Liver (tissue), 3 donors: ENCODE data around the gene URB1.

Source experiments
- ATF3 ChIP-seq: IDR thresholded peaks from 2 replicates; pipeline ENCODE4 v1.6.1; 2016; ENCODE audit warnings: antibody characterized with exemption
- CTCF ChIP-seq: fragments of 150-350 bp; IDR thresholded peaks from 2 replicates; pipeline ENCODE4 v1.5.1; 2017; ENCODE audit warnings: improper control_type of control experiment, low read depth, low read length; ENCODE audit not compliant: missing input control
- GABPA ChIP-seq, 2 donors: IDR thresholded peaks in 1 of 2; conservative IDR thresholded peaks in 1 of 2; 2 replicates each; pipeline ENCODE4 v1.6.1; 2016; ENCODE audit warnings: antibody characterized with exemption in 2 of 2, mild to moderate bottlenecking in 1 of 2, moderate library complexity in 1 of 2
- HNF4G ChIP-seq: IDR thresholded peaks from 2 replicates; pipeline ENCODE4 v1.6.1; 2016; ENCODE audit warnings: antibody characterized with exemption
- JUND ChIP-seq, 2 donors: IDR thresholded peaks; 2 replicates each; pipeline ENCODE4 v1.6.1; 2016; ENCODE audit warnings: antibody characterized with exemption in 2 of 2
- MAX ChIP-seq: IDR thresholded peaks from 2 replicates; pipeline ENCODE4 v1.6.1; 2016; ENCODE audit warnings: antibody characterized with exemption
- RAD21 ChIP-seq, 2 donors: IDR thresholded peaks; 2 replicates each; pipeline ENCODE4 v1.6.1; 2016; ENCODE audit warnings: antibody characterized with exemption in 2 of 2, mild to moderate bottlenecking in 2 of 2
- REST ChIP-seq: IDR thresholded peaks from 2 replicates; pipeline ENCODE4 v1.6.1; 2016; ENCODE audit warnings: antibody characterized with exemption, mild to moderate bottlenecking
- ZBTB33 ChIP-seq: IDR thresholded peaks from 2 replicates; pipeline ENCODE4 v1.6.1; 2016; ENCODE audit warnings: antibody characterized with exemption
- donor health status: healthy.
- donor health status: healthy.

GRCh38 chr21:32391755-32392154 is 1.1 kb downstream of the URB1 start:
- TF ChIP-seq CTCF (no peak), REST (no peak), MAX (no peak), RAD21 (IDR thresholded peaks at IDR 0.05) (no peak), GABPA (IDR thresholded peaks at IDR 0.05 in 1 of 2, conservative IDR thresholded peaks at IDR 0.05 in 1 of 2) (no peak), ATF3 (no peak), ZBTB33 (no peak), HNF4G (no peak), JUND (IDR thresholded peaks at IDR 0.05) (no peak)
